Measurements from ENCODE around the gene COQ9.

The COQ9 gene

GRCh38 chr16:57426356-57426755 lies 20.9 kb upstream of the COQ9 start:
- H3K4me3 ChIP-seq (replicated peaks in 1 of 2; ENCODE audit: low read depth in 2 of 2, low read length in 2 of 2) = no peak overlapping the region
- no peak for TF ChIP-seq CTCF (IDR thresholded peaks at IDR 0.05; ENCODE audit: low read depth, low read length)
- no peak for DNase-seq (ENCODE audit: low read depth in 2 of 2)

DNA sequence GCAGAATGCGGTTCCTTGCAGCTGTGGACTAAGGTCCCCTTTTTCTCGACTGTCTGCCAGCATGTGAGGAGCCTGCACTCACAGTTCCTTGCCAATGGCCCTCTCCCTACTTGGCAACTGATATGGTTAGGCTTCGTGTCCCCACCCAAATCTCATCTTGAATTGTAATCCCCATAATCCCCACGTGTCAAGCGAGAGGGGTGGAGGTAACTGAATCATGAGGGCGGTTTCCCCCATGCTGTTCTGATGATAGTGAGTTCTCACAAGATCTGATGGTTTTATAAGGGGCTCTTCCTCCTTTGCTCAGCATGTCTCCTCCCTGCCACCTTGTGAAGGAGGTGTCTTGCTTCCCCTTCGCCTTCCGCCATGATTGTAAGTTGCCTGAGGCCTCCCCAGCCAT lies 20.0 kb upstream of the COQ9 start:
- no peak overlapping the region for H3K4me3 ChIP-seq (replicated peaks in 1 of 2; ENCODE audit: low read depth in 2 of 2, low read length in 2 of 2)
- DNase-seq (ENCODE audit: low read depth in 2 of 2) = no peak
- no peak for TF ChIP-seq CTCF (IDR thresholded peaks at IDR 0.05; ENCODE audit: low read depth, low read length)

GRCh38 chr16:57427824-57428223 lies 19.5 kb upstream of the COQ9 start:
- no peak for DNase-seq (ENCODE audit: low read depth in 2 of 2)
- no peak for TF ChIP-seq CTCF (IDR thresholded peaks at IDR 0.05; ENCODE audit: low read depth, low read length)
- H3K4me3 ChIP-seq (replicated peaks in 1 of 2; ENCODE audit: low read depth in 2 of 2, low read length in 2 of 2) = no peak overlapping the region

GRCh38 chr16:57430955-57431354 lies 16.3 kb upstream of the COQ9 start:
- TF ChIP-seq CTCF (IDR thresholded peaks at IDR 0.05; ENCODE audit: low read depth, low read length) = no peak
- DNase-seq (ENCODE audit: low read depth in 2 of 2) = no peak
- H3K4me3 ChIP-seq (replicated peaks in 1 of 2; ENCODE audit: low read depth in 2 of 2, low read length in 2 of 2) = no peak overlapping the region

- TF ChIP-seq CTCF (IDR thresholded peaks at IDR 0.05; ENCODE audit: low read depth, low read length) = no peak
- DNase-seq (ENCODE audit: low read depth in 2 of 2) = no peak
- no peak overlapping the region for H3K4me3 ChIP-seq (replicated peaks in 1 of 2; ENCODE audit: low read depth in 2 of 2, low read length in 2 of 2)
Observed at GRCh38 chr16:57432505-57432904, 14.8 kb upstream of the COQ9 start.

GRCh38 chr16:57432989-57433388 lies 14.3 kb upstream of the COQ9 start:
- H3K4me3 ChIP-seq (replicated peaks in 1 of 2; ENCODE audit: low read depth in 2 of 2, low read length in 2 of 2) = no peak overlapping the region
- TF ChIP-seq CTCF (IDR thresholded peaks at IDR 0.05; ENCODE audit: low read depth, low read length) = no peak
- no peak for DNase-seq (ENCODE audit: low read depth in 2 of 2)

- DNase-seq (ENCODE audit: low read depth in 2 of 2) = no peak
- TF ChIP-seq CTCF (IDR thresholded peaks at IDR 0.05; ENCODE audit: low read depth, low read length) = no peak
- H3K4me3 ChIP-seq (replicated peaks in 1 of 2; ENCODE audit: low read depth in 2 of 2, low read length in 2 of 2) = no peak overlapping the region
Observed at GRCh38 chr16:57434003-57434402, 13.3 kb upstream of the COQ9 start.

Data from cardiac fibroblast (primary cell).